HG03457 (cell line): ENCODE data around the gene IL6R.

Experiments used
- ATAC-seq: cut with Tn5 transposase; IDR thresholded peaks from one replicate; pipeline ENCODE4 v1.9.1; 2021; ENCODE audit warnings: moderate number of reproducible peaks; ENCODE audit not compliant: unreplicated experiment

The IL6R gene

GRCh38 chr1:154446789-154447188 lies 41.6 kb downstream of the IL6R start:
- ATAC-seq, result no peak

DNA sequence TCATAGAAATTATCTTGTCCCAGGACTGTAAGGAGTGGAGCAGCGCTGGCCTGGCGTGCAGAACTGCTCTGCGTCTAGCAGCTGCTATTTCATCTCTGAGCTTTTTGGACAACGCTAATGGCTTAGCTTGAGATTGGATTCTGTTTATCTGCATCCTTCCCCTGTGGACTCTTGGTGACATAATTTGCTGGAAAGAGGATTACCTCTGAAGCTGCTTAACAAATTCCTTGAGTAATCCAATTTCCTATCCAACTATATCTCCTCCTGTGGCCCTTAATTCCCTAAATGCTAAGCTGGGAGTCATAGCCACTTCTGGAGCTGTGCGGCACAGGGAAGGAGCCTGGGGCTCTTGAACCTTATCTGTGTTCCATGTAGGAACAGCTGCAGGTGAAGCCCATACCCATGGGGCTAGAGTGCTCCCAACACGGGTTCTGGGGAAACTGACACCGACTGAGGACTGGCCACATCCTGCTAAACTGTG lies 43.2 kb downstream of the IL6R start:
- ATAC-seq, result no peak

- ATAC-seq, result no peak
Observed at GRCh38 chr1:154453161-154453560, 48.0 kb downstream of the IL6R start.

GRCh38 chr1:154453574-154454352 lies 48.6 kb downstream of the IL6R start:
- no peak for ATAC-seq

- no peak for ATAC-seq
Observed at GRCh38 chr1:154454386-154455120, 49.4 kb downstream of the IL6R start.

- no peak for ATAC-seq
Observed at GRCh38 chr1:154456631-154457030, 51.5 kb downstream of the IL6R start.

GRCh38 chr1:154459080-154459479 lies 53.9 kb downstream of the IL6R start:
- ATAC-seq, result no peak

DNA sequence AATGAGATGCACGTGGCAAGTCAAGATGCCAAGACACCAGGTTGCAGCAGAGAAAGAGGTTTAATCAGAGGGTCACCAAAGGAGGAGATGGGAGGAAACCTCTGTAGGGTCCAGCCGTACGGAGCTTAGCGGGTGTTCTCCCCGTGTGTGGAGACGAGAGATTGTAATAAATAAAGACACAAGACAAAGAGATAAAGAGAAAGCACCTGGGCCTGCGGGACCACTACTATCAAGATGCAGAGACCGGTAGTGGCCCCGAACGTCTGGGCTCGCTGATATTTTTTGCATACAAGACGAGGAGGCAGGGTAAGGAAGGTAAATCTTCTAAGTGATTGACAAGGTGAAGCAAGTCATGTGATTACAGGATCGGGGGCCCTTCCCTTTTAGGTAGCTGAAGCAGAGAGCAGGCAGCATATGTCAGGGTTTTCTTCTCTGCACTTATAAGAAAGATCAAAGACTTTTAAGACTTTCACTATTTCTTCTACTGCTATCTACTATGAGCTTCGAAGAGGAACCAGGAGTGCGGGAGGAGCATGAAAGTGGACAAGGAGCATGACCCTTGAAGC lies 55.6 kb downstream of the IL6R start:
- no peak for ATAC-seq

- ATAC-seq, result no peak
Observed at GRCh38 chr1:154463512-154463990, 58.4 kb downstream of the IL6R start.

GRCh38 chr1:154465621-154466195 lies 60.6 kb downstream of the IL6R start:
- no peak for ATAC-seq

DNA sequence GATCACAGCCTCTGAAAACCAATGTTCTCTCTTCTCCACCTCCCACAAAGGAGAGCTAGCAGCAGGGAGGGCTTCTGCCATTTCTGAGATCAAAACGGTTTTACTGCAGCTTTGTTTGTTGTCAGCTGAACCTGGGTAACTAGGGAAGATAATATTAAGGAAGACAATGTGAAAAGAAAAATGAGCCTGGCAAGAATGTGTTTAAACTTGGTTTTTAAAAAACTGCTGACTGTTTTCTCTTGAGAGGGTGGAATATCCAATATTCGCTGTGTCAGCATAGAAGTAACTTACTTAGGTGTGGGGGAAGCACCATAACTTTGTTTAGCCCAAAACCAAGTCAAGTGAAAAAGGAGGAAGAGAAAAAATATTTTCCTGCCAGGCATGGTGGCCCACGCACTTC lies 61.1 kb downstream of the IL6R start:
- no peak for ATAC-seq

- ATAC-seq, result no peak
Observed at GRCh38 chr1:154466921-154467417, 61.8 kb downstream of the IL6R start.

DNA sequence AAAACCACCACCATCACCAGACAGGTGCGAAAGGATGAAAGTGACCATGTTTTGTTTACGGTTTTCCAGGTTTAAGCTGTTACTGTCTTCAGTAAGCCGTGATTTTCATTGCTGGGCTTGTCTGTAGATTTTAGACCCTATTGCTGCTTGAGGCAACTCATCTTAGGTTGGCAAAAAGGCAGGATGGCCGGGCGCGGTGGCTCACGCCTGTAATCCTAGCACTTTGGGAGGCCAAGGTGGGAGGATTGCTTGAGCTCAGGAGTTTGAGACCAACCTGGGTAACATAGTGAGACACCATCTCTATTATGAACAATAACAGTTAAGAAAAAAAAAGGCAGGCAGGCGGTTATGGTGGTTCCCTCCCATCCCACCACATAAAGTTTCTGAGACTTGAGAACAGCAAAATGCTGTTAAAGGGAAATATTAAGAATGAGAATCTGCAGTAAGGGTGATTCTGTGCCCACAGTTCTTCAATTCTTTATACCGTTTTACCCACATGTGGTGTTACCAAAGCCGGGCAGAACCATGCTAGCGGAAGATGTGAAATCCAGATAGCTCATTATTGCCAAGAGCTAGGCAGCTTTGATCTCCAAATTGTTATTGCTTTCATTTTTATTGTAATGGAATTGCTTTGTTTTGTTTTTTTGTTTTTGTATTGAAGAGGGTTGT lies 62.4 kb downstream of the IL6R start:
- ATAC-seq, result no peak

GRCh38 chr1:154468535-154469250 lies 63.5 kb downstream of the IL6R start:
- no peak for ATAC-seq

- no peak for ATAC-seq
Observed at GRCh38 chr1:154469844-154470560, 64.9 kb downstream of the IL6R start.

DNA sequence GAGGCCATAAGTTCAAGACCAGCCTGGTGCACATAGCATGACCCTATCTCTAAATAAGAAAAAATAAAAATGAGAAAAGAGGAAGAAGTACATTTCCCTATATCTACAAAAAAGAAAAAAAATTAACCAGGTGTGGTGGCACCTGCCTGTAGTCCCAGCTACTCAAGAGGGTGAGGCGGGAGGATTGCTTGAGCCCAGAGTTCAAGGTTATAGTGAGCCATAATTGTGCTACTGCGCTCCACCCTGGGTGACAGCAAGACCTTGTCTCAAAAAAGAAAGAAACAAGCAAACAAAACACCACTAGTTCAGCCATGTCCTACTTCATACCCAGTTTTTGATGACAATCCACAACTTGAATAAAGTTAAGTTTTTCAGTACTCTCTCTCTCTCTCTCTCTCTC lies 66.2 kb downstream of the IL6R start:
- ATAC-seq, result no peak

DNA sequence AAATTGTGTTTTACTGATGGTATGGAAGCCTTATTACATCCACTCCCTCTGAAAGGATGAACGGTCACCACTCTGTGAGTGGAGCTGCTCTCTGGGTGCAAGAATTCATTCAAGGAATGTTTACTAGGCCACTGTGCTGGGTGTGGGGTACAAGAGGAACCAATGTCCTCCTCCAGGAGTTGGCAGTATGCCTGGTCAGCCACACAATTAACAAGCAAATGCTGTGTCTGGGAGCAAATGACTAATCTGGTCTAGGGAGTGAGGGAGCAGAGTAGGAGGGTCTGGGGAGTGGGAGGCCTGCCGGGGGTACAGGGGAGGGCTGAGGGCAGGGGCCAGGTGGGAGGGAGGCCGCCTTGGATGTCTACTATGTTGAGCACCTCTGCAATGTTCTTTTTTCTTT lies 69.7 kb downstream of the IL6R start:
- no peak for ATAC-seq

DNA sequence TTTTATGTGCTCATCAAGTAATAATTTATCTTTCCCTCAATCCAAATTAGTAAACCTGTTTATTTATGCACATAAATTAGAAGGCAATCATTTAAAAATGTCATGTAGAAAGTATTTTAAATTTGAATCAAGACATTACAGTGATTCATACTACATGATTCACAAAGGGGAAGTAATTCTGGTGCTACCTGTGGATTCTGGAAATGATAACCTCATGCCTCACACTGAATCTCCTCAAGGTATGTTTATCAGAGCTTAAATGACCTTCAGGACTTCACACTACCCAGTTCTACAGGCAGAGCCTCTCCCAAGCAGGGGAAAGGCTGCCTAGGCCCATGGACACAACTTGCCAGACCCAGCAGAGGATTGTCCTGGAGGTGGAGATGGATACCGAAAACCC lies 71.6 kb downstream of the IL6R start:
- ATAC-seq, result no peak

GRCh38 chr1:154478013-154478412 lies 72.9 kb downstream of the IL6R start:
- no peak for ATAC-seq
